A549 (cell line): ENCODE measurements around the gene STIM1. TPM values are rescaled to one million over a fixed set of nuclear protein-coding genes. Genes with fewer than 3 reads are reported as not detected.
A peak's percentile ranks its signal among the peaks of the same experiment; 100 is the strongest.

ENCODE experiments used
- ATAC-seq, 2 experiments: fragments of 200-7000 bp in 1 of 2; fragments of >200 bp in 1 of 2; cut with Nextera tagmentation in 1 of 2; cut with Tn5 transposase in 1 of 2; 3 replicates each; pipeline versions ENCODE4 v1.8.0 to v1.9.1; 2018 to 2020; ENCODE audit warnings: mild to moderate bottlenecking in 1 of 2, moderate library complexity in 1 of 2
- CTCF ChIA-PET: fragments of 300-600 bp; sonication (Branson Sonifier 250); formaldehyde crosslinking; extraction: SDS; loops from one replicate; lab custom pipeline; 2021; ENCODE audit warnings: antibody characterized with exemption, inconsistent platforms; lab: Yijun Ruan, JAX
- POLR2A ChIA-PET: fragments of 350-600 bp; formaldehyde crosslinking; extraction: SDS; loops from one replicate; lab custom pipeline; 2021; ENCODE audit warnings: antibody characterized with exemption, inconsistent platforms; lab: Yijun Ruan, JAX
- DNase-seq, 2 experiments: peaks; one replicate each; pipeline versions ENCODE4 v3.0.0 to v3.0.0-alpha.2; 2011 to 2016; ENCODE audit warnings: low read depth in 1 of 2, low spot score in 1 of 2
- FAIRE-seq: peaks from 2 replicates; lab custom pipeline; 2011; peaks lifted over from hg19 to GRCh38; lab: Jason Lieb, UNC
- H3K27ac ChIP-seq, 2 experiments: fragments of >200 bp; sonication (Bioruptor Twin); formaldehyde crosslinking; 3 replicates each; pipeline ENCODE4 v1.5.1; 2016 to 2017
- H3K4me1 ChIP-seq: fragments of >200 bp; sonication (Bioruptor Twin); formaldehyde crosslinking; 3 replicates; pipeline ENCODE4 v1.6.1; 2016
- H3K4me2 ChIP-seq: fragments of >200 bp; sonication (Bioruptor Twin); formaldehyde crosslinking; 3 replicates; pipeline ENCODE4 v1.6.1; 2016
- H3K4me3 ChIP-seq: fragments of >200 bp; sonication (Bioruptor Twin); formaldehyde crosslinking; 3 replicates; pipeline ENCODE4 v1.5.1; 2016
- H3K9me3 ChIP-seq: fragments of >200 bp; sonication (Bioruptor Twin); formaldehyde crosslinking; 3 replicates; pipeline ENCODE4 v1.6.1; 2016
- BHLHE40 ChIP-seq: IDR thresholded peaks from 2 replicates; pipeline ENCODE4 v1.6.1; 2012; ENCODE audit warnings: low read depth, low read length, inconsistent platforms
- CBX2 ChIP-seq: fragments of 200-600 bp; sonication (generic); IDR thresholded peaks from 2 replicates; pipeline ENCODE4 v1.6.1; 2016; ENCODE audit warnings: low read depth, mild to moderate bottlenecking, borderline replicate concordance
- CBX8 ChIP-seq: fragments of 200-600 bp; sonication (generic); IDR thresholded peaks from 2 replicates; pipeline ENCODE4 v1.6.1; 2016
- CHD4 ChIP-seq: fragments of 200-600 bp; sonication (generic); IDR thresholded peaks from 2 replicates; pipeline ENCODE4 v1.6.1; 2016; ENCODE audit warnings: antibody characterized with exemption, mild to moderate bottlenecking, borderline replicate concordance
- EP300 ChIP-seq, 2 experiments: fragments of >200 bp; sonication (Bioruptor Twin); formaldehyde crosslinking; IDR thresholded peaks; 2 replicates in 1 of 2; 3 replicates in 1 of 2; pipeline ENCODE4 v1.6.1; 2016 to 2017
- ESRRA ChIP-seq: fragments of 150-350 bp; IDR thresholded peaks from 2 replicates; pipeline ENCODE4 v1.6.1; 2014; ENCODE audit warnings: mild to moderate bottlenecking, low read length, borderline replicate concordance
- FOSB ChIP-seq: fragments of 250-450 bp; sonication (Bioruptor Pico); IDR thresholded peaks from 2 replicates; pipeline ENCODE4 v1.5.0; 2020; ENCODE audit warnings: mild to moderate bottlenecking, moderate library complexity
- GATA3 ChIP-seq: IDR thresholded peaks from 2 replicates; pipeline ENCODE4 v1.6.1; 2012; ENCODE audit warnings: borderline replicate concordance
- HDAC2 ChIP-seq: fragments of 200-600 bp; sonication (generic); IDR thresholded peaks from 2 replicates; pipeline ENCODE4 v1.6.1; 2016
- HEYL ChIP-seq: fragments of 250-450 bp; sonication (Bioruptor Pico); IDR thresholded peaks from 2 replicates; pipeline ENCODE4 v1.8.0; 2021; ENCODE audit warnings: mild to moderate bottlenecking, moderate library complexity
- HMGXB4 ChIP-seq: fragments of 250-450 bp; sonication (Bioruptor Pico); IDR thresholded peaks from 2 replicates; pipeline ENCODE4 v1.5.0; 2021; ENCODE audit warnings: mild to moderate bottlenecking, moderate library complexity, borderline replicate concordance
- HOXA7 ChIP-seq: fragments of 250-450 bp; sonication (Bioruptor Pico); IDR thresholded peaks from 2 replicates; pipeline ENCODE4 v1.5.0; 2020; ENCODE audit warnings: mild to moderate bottlenecking, moderate library complexity
- HOXB13 ChIP-seq: fragments of 250-450 bp; sonication (Bioruptor Pico); IDR thresholded peaks from 2 replicates; pipeline ENCODE4 v1.5.0; 2020; ENCODE audit warnings: low read depth, mild to moderate bottlenecking, moderate library complexity
- KDM1A ChIP-seq: fragments of 200-600 bp; sonication (generic); IDR thresholded peaks from 2 replicates; pipeline ENCODE4 v1.6.1; 2016; ENCODE audit warnings: low read depth, mild to moderate bottlenecking
- KDM5A ChIP-seq: fragments of 200-600 bp; sonication (generic); IDR thresholded peaks from 2 replicates; pipeline ENCODE4 v1.6.1; 2016; ENCODE audit warnings: antibody characterized with exemption, mild to moderate bottlenecking
- MAFK ChIP-seq: fragments of 450-650 bp; IDR thresholded peaks from 2 replicates; pipeline ENCODE4 v1.6.1; 2014; ENCODE audit not compliant: partially characterized antibody
- MAZ ChIP-seq: fragments of 150-350 bp; IDR thresholded peaks from 2 replicates; pipeline ENCODE4 v1.6.1; 2014; ENCODE audit warnings: antibody characterized with exemption, low read depth, low read length, borderline replicate concordance
- MYC ChIP-seq: IDR thresholded peaks from 2 replicates; pipeline ENCODE4 v1.6.1; 2012; ENCODE audit warnings: mild to moderate bottlenecking, inconsistent platforms, low read length, improper control_type of control experiment, borderline replicate concordance
- NFE2L2 ChIP-seq: fragments of 150-350 bp; conservative IDR thresholded peaks from 2 replicates; pipeline ENCODE4 v1.6.1; 2014; ENCODE audit warnings: low read length
- POLR2AphosphoS2 ChIP-seq: conservative IDR thresholded peaks from 2 replicates; pipeline ENCODE4 v1.6.1; 2012; ENCODE audit warnings: low read length, improper control_type of control experiment, inconsistent platforms
- RAD21 ChIP-seq, 2 experiments: fragments of >200 bp in 1 of 2; sonication (Bioruptor Twin) in 1 of 2; formaldehyde crosslinking in 1 of 2; IDR thresholded peaks in 1 of 2; conservative IDR thresholded peaks in 1 of 2; 2 replicates in 1 of 2; 3 replicates in 1 of 2; pipeline ENCODE4 v1.6.1; 2012 to 2018; ENCODE audit warnings: inconsistent platforms in 1 of 2
- RARB ChIP-seq: fragments of 250-450 bp; sonication (Bioruptor Pico); IDR thresholded peaks from 2 replicates; pipeline ENCODE4 v1.8.0; 2021; ENCODE audit warnings: mild to moderate bottlenecking, moderate library complexity
- RFX5 ChIP-seq: fragments of 450-650 bp; IDR thresholded peaks from 2 replicates; pipeline ENCODE4 v1.7.1; 2014; ENCODE audit warnings: antibody characterized with exemption, mild to moderate bottlenecking, moderate library complexity
- RNF2 ChIP-seq: fragments of 200-600 bp; sonication (generic); IDR thresholded peaks from 2 replicates; pipeline ENCODE4 v1.6.1; 2016; ENCODE audit warnings: low read depth, mild to moderate bottlenecking, antibody characterized with exemption, moderate library complexity, borderline replicate concordance
- SMC3 ChIP-seq: fragments of >200 bp; sonication (Bioruptor Twin); formaldehyde crosslinking; IDR thresholded peaks from 3 replicates; pipeline ENCODE4 v1.6.1; 2018; ENCODE audit warnings: inconsistent platforms
- TFCP2L1 ChIP-seq: fragments of 250-450 bp; sonication (Bioruptor Pico); IDR thresholded peaks from 2 replicates; pipeline ENCODE4 v1.5.0; 2021; ENCODE audit warnings: mild to moderate bottlenecking
- TP53 ChIP-seq: fragments of 250-450 bp; sonication (Bioruptor Pico); IDR thresholded peaks from 2 replicates; pipeline ENCODE4 v1.5.0; 2021; ENCODE audit warnings: mild to moderate bottlenecking, moderate library complexity
- USF2 ChIP-seq: fragments of 450-650 bp; IDR thresholded peaks from 2 replicates; pipeline ENCODE4 v1.6.1; 2014; ENCODE audit warnings: antibody characterized with exemption
- ZNF302 ChIP-seq: fragments of 250-450 bp; sonication (Bioruptor Pico); IDR thresholded peaks from 2 replicates; pipeline ENCODE4 v1.9.0; 2021; ENCODE audit warnings: inconsistent platforms, mild to moderate bottlenecking, moderate library complexity
- ZSCAN20 ChIP-seq: fragments of 250-450 bp; sonication (Bioruptor Pico); IDR thresholded peaks from 2 replicates; pipeline ENCODE4 v1.8.0; 2022; ENCODE audit warnings: mild to moderate bottlenecking, moderate library complexity
- WGBS: methylation state at CpG from one replicate; pipeline ENCODE4 v1.1.6; 2017; ENCODE audit errors: missing lambda C conversion rate; 5-methylcytosine and 5-hydroxymethylcytosine counted together
- polyA plus RNA-seq, 4 experiments: library from polyadenylated mRNA; depleted of rRNA in 3 of 4; stranded (reverse); fragments of >200 nt; fragmentation: RNase III in 1 of 4; extraction: RNeasy Plus Mini Kit Qiagen cat#74134 plus additional on column Dnase treatment in 1 of 4; gene quantifications; 2 replicates in 3 of 4; 3 replicates in 1 of 4; pipeline ENCODE4 v1.2.3, GENCODE V29; 2011 to 2017

The STIM1 gene
- polyA plus RNA-seq, 2 of the 4 experiments (the other 2 are of a cell fraction): 35.2 to 38.7 TPM

GRCh38 chr11:4017129-4017528, 161.7 kb downstream of the STIM1 start:
- H3K9me3 ChIP-seq: 0 out of 3 replicates have a peak, but pooled peaks cover 4% of the 10 kb centered on the region
- FAIRE-seq (no peak), DNase-seq (no peak), ATAC-seq (no peak)
- no peak overlapping the region for H3K4me2 ChIP-seq
- CTCF ChIA-PET: interaction anchor here (1.2 kb wide), 1 partner anchor 56 kb away, joined by 4 read pairs; no protein-coding TSS in a partner anchor
- H3K27ac ChIP-seq: no peak overlapping the region
- WGBS: 95% methylated on average over 3 of the region's 3 CpGs
- no peak overlapping the region for H3K4me3 ChIP-seq
- H3K4me1 ChIP-seq: 0 out of 3 replicates have a peak, but pooled peaks cover 3% of the 10 kb centered on the region
- no peak for TF ChIP-seq TFCP2L1 (CRISPR knock-in tag)
- no peak for TF ChIP-seq GATA3
- no peak for TF ChIP-seq RFX5
- no peak for TF ChIP-seq HDAC2
- TF ChIP-seq CBX8: no peak
- POLR2A ChIA-PET: no interaction called here

- Histone ChIP-seq H3K9me3 (0 out of 3 replicates have a peak, but pooled peaks cover 4% of the 10 kb centered on the region), H3K4me2 (0 out of 3 replicates have a peak overlapping the region, but pooled peaks have one; percentile 28), H3K27ac (no peak overlapping the region), H3K4me1 (0 out of 3 replicates have a peak, but pooled peaks cover 3% of the 10 kb centered on the region), H3K4me3 (no peak overlapping the region)
- 53% methylated on average over 2 of the region's 2 CpGs for WGBS
- peak in 1 of 2 experiments; percentile 56; a peak in 3 of 6 replicates for ATAC-seq
- ChIA-PET POLR2A (no interaction called here), CTCF (interaction anchor here (1.5 kb wide), 1 partner anchor 171 kb away, joined by 3 read pairs; no protein-coding TSS in a partner anchor)
- TF ChIP-seq KDM1A: no peak
- no peak for TF ChIP-seq TP53 (CRISPR knock-in tag)
- no peak for TF ChIP-seq KDM5A
- no peak for TF ChIP-seq BHLHE40
- TF ChIP-seq USF2: no peak
- no peak for TF ChIP-seq MAZ
- no peak for TF ChIP-seq CBX8
- no peak for TF ChIP-seq TFCP2L1 (CRISPR knock-in tag)
- TF ChIP-seq RNF2: no peak
- no peak for TF ChIP-seq ZSCAN20
- no peak for TF ChIP-seq HOXB13 (CRISPR knock-in tag)
- TF ChIP-seq NFE2L2: no peak
- no peak for TF ChIP-seq MAFK
- TF ChIP-seq SMC3: no peak
- TF ChIP-seq POLR2AphosphoS2: no peak
- no peak for TF ChIP-seq EP300 (IDR thresholded peaks at IDR 0.05)
- no peak for TF ChIP-seq CHD4
- peak in 1 of 2 experiments; percentile 28 for DNase-seq
- no peak for FAIRE-seq
Observed at GRCh38 chr11:4018641-4019040, 163.2 kb downstream of the STIM1 start.

- DNase-seq: no peak
- 75% methylated on average over 3 of the region's 3 CpGs for WGBS
- Histone ChIP-seq H3K27ac (no peak overlapping the region), H3K4me3 (no peak overlapping the region), H3K4me1 (0 out of 3 replicates have a peak, but pooled peaks cover 3% of the 10 kb centered on the region), H3K4me2 (no peak overlapping the region), H3K9me3 (0 out of 3 replicates have a peak, but pooled peaks cover 4% of the 10 kb centered on the region)
- ATAC-seq: no peak
- POLR2A ChIA-PET: no interaction called here
- no peak for FAIRE-seq
- CTCF ChIA-PET: interaction anchor here (0.5 kb wide), 1 partner anchor 170 kb away, joined by 3 read pairs; no protein-coding TSS in a partner anchor
- no peak for TF ChIP-seq TP53 (CRISPR knock-in tag)
- TF ChIP-seq RAD21 (conservative IDR thresholded peaks at IDR 0.05 in 1 of 2, IDR thresholded peaks at IDR 0.05 in 1 of 2): no peak
- no peak for TF ChIP-seq HEYL (CRISPR knock-in tag)
- TF ChIP-seq RFX5: no peak
- no peak for TF ChIP-seq HMGXB4
- no peak for TF ChIP-seq FOSB
- no peak for TF ChIP-seq HOXA7 (CRISPR knock-in tag)
- TF ChIP-seq CBX2: no peak
- TF ChIP-seq MYC: no peak
- no peak for TF ChIP-seq ESRRA
- TF ChIP-seq ZNF302 (CRISPR knock-in tag): no peak
- TF ChIP-seq RARB: no peak
Observed at GRCh38 chr11:4019891-4020290, 164.4 kb downstream of the STIM1 start.
